Activated CD4-positive, alpha-beta memory T cell treated with anti-CD3 and anti-CD28 coated beads, Interleukin-2, amount 10 ng/mL, durations not matched to agents 7 days and 5 days (primary cell): ENCODE results near the gene TMEM81. TPM values are rescaled to one million over a fixed set of nuclear protein-coding genes. Genes with fewer than 3 reads are reported as not detected.
A peak's percentile ranks its signal among the peaks of the same experiment; 100 is the strongest.

Source experiments
- CTCF ChIA-PET: fragments of 350-600 bp; sonication (Branson Sonifier 250); formaldehyde crosslinking; loops from one replicate; lab custom pipeline; 2021; ENCODE audit warnings: antibody characterized with exemption, inconsistent platforms; lab: Charles Lee
- POLR2A ChIA-PET: fragments of 350-600 bp; sonication (Branson Sonifier 250); formaldehyde crosslinking; loops from one replicate; lab custom pipeline; 2021; ENCODE audit warnings: antibody characterized with exemption; lab: Charles Lee
- DNase-seq: peaks from one replicate; pipeline ENCODE4 v3.0.0-alpha.2; 2020
- H3K27ac Mint-ChIP-seq: one replicate; pipeline ENCODE4 v1.8.0; 2021; ENCODE audit warnings: mild to moderate bottlenecking, mixed read lengths
- H3K27me3 Mint-ChIP-seq: one replicate; pipeline ENCODE4 v1.8.0; 2021; ENCODE audit warnings: mixed read lengths
- H3K36me3 Mint-ChIP-seq: one replicate; pipeline ENCODE4 v1.8.0; 2021; ENCODE audit warnings: low read depth, mixed read lengths
- H3K4me1 Mint-ChIP-seq: one replicate; pipeline ENCODE4 v1.8.0; 2021; ENCODE audit warnings: mixed read lengths
- H3K4me3 Mint-ChIP-seq: one replicate; pipeline ENCODE4 v1.8.0; 2021; ENCODE audit warnings: mild to moderate bottlenecking, mixed read lengths
- H3K9me3 Mint-ChIP-seq: one replicate; pipeline ENCODE4 v1.8.0; 2021; ENCODE audit warnings: mixed read lengths
- total RNA-seq, 2 experiments: library from RNA; stranded (reverse); gene quantifications; one replicate each; pipeline ENCODE4 v1.2.3, GENCODE V29; 2021

TMEM81 gene
- total RNA-seq, 2 experiments from 2014 or later = 2.6 to 2.7 TPM

DNA sequence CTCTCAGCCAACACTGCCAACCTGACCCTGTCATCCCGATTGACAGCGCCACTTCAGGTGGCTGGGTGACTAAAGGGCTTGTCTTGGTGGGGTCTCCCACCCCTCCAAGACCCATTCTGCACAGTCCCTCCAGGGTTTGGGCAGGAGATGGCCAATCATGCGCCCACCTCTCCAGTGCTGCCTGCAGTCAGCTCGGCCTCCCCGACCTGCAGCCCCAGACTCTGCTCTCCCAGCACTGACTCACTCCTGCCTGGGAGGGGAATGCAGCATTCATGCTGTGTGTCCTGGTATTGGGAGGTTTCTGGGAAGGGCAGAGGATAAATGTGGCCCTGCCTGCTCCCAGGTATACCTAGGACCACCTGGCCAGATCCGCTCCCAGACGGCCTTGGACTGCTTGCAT lies 9.7 kb downstream of the TMEM81 start:
- Mint-ChIP-seq H3K4me3 (no peak overlapping the region), H3K27me3 (no peaks in the 10 kb centered on the region), H3K36me3 (no peaks in the 10 kb centered on the region), H3K9me3 (no peaks in the 10 kb centered on the region), H3K27ac (no peak overlapping the region), H3K4me1 (no peaks in the 10 kb centered on the region)
- ChIA-PET POLR2A (interaction anchor here (1.8 kb wide), 1 partner anchor 13 kb away, joined by 5 read pairs; no protein-coding TSS in a partner anchor), CTCF (interaction anchor here (6.6 kb wide), 1 partner anchor 12 kb away, joined by 27 read pairs; no protein-coding TSS in a partner anchor)
- peak; percentile 8 for DNase-seq

DNA sequence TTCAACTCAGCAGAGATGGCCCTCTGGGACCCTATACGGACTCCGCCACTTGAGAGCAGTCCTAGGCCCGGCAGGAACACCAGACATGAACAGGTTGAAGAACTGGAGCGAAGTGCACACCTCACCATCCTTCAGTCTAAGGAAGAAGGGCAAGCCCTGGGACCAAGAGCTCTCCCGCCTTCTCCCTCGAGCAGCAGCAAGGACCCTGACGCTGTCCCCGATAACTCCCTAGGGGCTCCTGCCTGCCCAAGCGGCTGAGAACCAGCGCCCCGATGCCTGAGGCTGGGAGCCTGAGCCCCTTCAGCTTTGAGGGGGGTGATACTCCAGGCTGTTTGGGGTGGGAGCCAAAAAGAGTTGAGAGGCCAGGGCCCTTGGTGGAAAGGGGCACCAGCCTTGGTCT lies 10.2 kb downstream of the TMEM81 start:
- no peaks in the 10 kb centered on the region for H3K27me3 Mint-ChIP-seq
- H3K27ac Mint-ChIP-seq = no peak overlapping the region
- peak; percentile 11 for DNase-seq
- CTCF ChIA-PET = interaction anchor here (3.2 to 6.6 kb wide), 2 partner anchors 12 to 13 kb away, joined by 16 to 27 read pairs; no protein-coding TSS in a partner anchor
- POLR2A ChIA-PET = no interaction called here
- H3K4me3 Mint-ChIP-seq = no peak overlapping the region
- no peaks in the 10 kb centered on the region for H3K4me1 Mint-ChIP-seq
- no peaks in the 10 kb centered on the region for H3K9me3 Mint-ChIP-seq
- no peaks in the 10 kb centered on the region for H3K36me3 Mint-ChIP-seq

DNA sequence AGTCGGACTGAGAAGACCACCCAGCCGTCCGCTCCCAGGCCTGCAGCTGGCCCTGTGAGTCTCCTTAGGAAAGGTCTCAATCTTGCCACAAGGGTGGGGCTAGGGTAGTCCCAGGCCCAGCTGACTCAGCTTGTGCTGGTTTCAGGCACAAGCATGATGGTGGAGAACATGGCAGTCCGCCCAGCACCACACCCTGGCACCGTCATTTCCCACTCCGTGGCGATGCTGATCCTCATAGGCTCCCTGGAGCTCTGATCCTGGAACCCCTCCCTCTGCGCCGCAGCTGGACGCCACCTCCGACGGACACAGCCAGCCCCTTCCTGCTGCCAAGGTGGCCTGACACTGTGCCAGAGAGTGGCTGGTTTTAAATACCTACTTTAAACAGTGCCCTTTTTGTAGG lies 10.7 kb downstream of the TMEM81 start:
- Mint-ChIP-seq H3K27me3 (no peaks in the 10 kb centered on the region), H3K9me3 (no peaks in the 10 kb centered on the region), H3K4me3 (no peak overlapping the region), H3K4me1 (no peaks in the 10 kb centered on the region), H3K36me3 (no peaks in the 10 kb centered on the region), H3K27ac (no peak overlapping the region)
- DNase-seq = no peak
- ChIA-PET CTCF (interaction anchor here (3.2 kb wide), 1 partner anchor 12 kb away, joined by 16 read pairs; no protein-coding TSS in a partner anchor), POLR2A (no interaction called here)

DNA sequence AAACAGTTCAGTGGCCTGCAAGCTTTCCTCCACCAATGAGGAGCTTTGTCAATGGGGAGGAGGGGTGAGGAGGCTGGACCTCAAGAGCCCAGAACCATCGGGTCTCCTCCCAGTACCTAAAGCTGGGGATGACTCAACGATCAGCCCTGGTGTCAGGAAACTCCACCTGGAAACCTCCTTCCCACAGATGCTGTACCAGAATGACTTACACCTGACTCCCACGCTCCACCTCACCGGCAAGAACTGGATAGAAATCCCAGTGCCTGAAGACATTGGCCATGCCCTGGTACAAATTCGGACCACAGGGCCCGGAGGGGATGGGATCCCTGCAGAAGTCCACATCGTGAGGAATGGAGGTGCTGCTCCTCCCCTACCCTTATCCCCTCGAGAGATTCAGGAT lies 11.4 kb downstream of the TMEM81 start:
- no peak for DNase-seq
- Mint-ChIP-seq H3K27ac (no peak overlapping the region), H3K4me1 (no peaks in the 10 kb centered on the region), H3K9me3 (no peaks in the 10 kb centered on the region), H3K27me3 (no peaks in the 10 kb centered on the region), H3K4me3 (no peak overlapping the region), H3K36me3 (no peaks in the 10 kb centered on the region)
- CTCF ChIA-PET = interaction anchor here (1.3 to 3.2 kb wide), 2 partner anchors 9 to 11 kb away, joined by 3 to 16 read pairs; no protein-coding TSS in a partner anchor
- POLR2A ChIA-PET = no interaction called here

DNA sequence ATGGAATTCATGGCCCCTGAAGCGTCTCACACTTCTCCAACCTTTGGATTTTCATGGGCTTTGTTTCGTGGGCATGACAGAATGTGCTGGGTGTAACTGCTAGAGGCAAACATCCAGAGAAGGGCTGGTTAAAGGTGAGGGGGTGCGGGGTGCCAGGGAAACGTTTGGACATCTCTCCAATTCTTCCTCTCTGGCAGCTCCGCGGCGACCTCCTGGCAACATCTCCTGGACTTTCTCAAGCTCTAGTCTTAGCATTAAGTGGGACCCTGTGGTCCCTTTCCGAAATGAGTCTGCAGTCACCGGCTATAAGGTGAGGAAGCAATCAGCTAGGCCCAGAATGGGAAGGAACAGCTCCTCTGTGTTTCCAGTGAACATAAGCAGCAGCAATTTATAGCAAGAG lies 12.0 kb downstream of the TMEM81 start:
- H3K4me3 Mint-ChIP-seq = no peak overlapping the region
- H3K27me3 Mint-ChIP-seq = no peaks in the 10 kb centered on the region
- POLR2A ChIA-PET = no interaction called here
- no peaks in the 10 kb centered on the region for H3K36me3 Mint-ChIP-seq
- CTCF ChIA-PET = interaction anchor here (1.3 to 3.2 kb wide), 2 partner anchors 9 to 11 kb away, joined by 3 to 16 read pairs; no protein-coding TSS in a partner anchor
- DNase-seq = no peak
- no peak overlapping the region for H3K27ac Mint-ChIP-seq
- H3K9me3 Mint-ChIP-seq = no peaks in the 10 kb centered on the region
- H3K4me1 Mint-ChIP-seq = no peaks in the 10 kb centered on the region

DNA sequence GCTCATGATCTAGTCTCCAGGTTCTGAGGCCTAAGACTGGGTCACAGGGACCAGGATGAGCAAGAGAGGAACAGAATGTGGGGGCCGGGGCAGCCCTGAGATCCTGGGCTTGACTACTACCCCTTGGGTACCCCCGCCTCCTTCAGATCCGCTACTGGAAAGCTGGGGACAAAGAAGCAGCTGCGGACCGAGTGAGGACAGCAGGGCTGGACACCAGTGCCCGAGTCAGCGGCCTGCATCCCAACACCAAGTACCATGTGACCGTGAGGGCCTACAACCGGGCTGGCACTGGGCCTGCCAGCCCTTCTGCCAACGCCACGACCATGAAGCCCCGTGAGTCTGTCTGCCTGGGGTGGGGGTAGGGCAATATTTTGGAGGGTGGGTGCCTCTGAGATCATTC lies 12.5 kb downstream of the TMEM81 start:
- no peak overlapping the region for H3K4me3 Mint-ChIP-seq
- H3K27me3 Mint-ChIP-seq = no peaks in the 10 kb centered on the region
- POLR2A ChIA-PET = no interaction called here
- no peaks in the 10 kb centered on the region for H3K9me3 Mint-ChIP-seq
- H3K4me1 Mint-ChIP-seq = no peaks in the 10 kb centered on the region
- DNase-seq = no peak
- H3K36me3 Mint-ChIP-seq = no peaks in the 10 kb centered on the region
- CTCF ChIA-PET = interaction anchor here (1.3 to 3.2 kb wide), 2 partner anchors 8 to 10 kb away, joined by 3 to 16 read pairs; no protein-coding TSS in a partner anchor
- H3K27ac Mint-ChIP-seq = no peak overlapping the region

DNA sequence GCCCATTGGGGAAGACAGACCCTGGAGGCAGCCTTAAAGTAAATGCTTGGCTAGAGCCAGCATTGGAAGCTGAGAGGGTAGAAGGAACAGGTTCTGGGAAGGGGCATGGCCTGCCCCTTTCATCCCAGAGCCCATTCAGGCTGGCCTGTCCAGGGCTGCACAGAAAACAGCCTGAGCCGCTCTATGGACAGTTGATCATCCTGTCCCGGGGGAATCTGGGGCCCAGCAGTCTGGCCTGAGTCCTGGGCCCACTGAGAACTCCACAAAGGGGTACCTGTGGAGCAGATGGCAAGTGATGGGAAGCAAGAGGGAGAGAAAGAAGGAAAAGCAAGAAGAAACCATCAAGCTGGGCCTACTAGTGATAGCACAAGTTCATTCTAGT lies 13.2 kb downstream of the TMEM81 start:
- Mint-ChIP-seq H3K9me3 (no peaks in the 10 kb centered on the region), H3K27ac (no peak overlapping the region)
- CTCF ChIA-PET = interaction anchor here (0.6 to 3.2 kb wide), 3 partner anchors 10 to 567 kb away, joined by 4 to 16 read pairs (median 4); partner anchors contain the start of gene RBBP5

DNA sequence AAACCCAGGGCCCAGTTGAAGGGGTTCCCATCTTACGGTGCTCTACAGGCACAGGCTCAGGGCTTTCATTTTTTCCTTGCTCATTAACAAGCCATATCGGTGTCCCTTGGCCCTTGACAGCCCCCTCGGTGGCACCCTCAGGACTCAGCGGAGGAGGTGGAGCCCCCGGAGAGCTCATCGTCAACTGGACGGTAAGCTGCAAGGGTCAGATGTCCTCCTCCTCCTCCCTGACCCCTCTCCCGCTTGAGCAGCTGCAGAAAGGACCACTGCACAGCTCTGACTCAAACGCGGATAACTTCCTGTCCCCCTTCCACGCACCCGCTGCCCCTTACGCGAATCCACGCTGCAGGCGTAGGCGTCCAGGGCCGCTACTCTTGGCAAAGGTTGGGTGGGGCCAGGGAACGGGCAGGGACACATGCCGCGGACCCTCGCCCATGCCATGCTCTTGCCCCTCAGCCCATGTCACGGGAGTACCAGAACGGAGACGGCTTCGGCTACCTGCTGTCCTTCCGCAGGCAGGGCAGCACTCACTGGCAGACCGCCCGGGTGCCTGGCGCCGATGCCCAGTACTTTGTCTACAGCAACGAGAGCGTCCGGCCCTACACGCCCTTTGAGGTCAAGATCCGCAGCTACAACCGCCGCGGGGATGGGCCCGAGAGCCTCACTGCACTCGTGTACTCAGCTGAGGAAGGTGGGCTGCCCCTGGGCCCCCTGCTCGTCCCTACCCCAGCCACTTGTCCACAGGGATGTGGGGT lies 14.7 kb downstream of the TMEM81 start:
- no peak for DNase-seq
- Mint-ChIP-seq H3K4me3 (no peak overlapping the region), H3K27me3 (no peaks in the 10 kb centered on the region), H3K27ac (no peak overlapping the region), H3K9me3 (no peaks in the 10 kb centered on the region), H3K36me3 (no peaks in the 10 kb centered on the region), H3K4me1 (no peaks in the 10 kb centered on the region)
- CTCF ChIA-PET = no interaction called here
- POLR2A ChIA-PET = no interaction called here

More for the DNA sequence above, 13.2 kb downstream of the TMEM81 start:
- no peaks in the 10 kb centered on the region for H3K36me3 Mint-ChIP-seq
- H3K4me3 Mint-ChIP-seq = no peak overlapping the region
- no peaks in the 10 kb centered on the region for H3K4me1 Mint-ChIP-seq
- POLR2A ChIA-PET = no interaction called here
- no peak for DNase-seq
- H3K27me3 Mint-ChIP-seq = no peaks in the 10 kb centered on the region

DNA sequence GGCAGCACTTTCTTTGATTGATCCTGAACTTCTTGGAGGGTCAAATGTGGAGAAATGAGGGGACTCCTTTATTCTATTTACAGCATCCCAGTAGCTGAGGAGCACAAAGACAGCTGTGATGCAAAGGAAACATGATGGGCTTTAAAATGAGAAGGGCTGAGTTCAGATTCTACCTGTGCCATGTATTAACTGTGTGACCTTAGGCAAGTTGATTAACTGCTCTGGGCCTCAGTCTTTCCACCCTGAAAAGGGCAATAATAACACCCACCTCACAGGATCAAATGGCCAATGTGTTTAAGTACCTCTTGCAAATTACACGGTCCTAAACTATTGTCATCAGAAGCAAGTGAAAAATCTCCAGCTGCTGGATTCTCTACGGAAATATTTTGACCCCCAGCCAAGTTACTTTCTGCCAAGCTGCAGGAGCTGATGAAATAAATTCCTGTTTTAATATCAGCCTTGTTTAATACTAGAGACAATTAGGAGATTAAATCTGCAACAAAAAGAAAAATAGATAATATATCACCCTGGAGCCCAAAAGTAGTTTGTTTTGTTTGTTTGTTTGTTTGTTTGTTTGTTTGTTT lies 15.7 kb downstream of the TMEM81 start:
- H3K4me3 Mint-ChIP-seq = no peak overlapping the region
- ChIA-PET CTCF (no interaction called here), POLR2A (no interaction called here)
- DNase-seq = no peak
- no peaks in the 10 kb centered on the region for H3K9me3 Mint-ChIP-seq
- H3K27me3 Mint-ChIP-seq = no peaks in the 10 kb centered on the region
- no peaks in the 10 kb centered on the region for H3K4me1 Mint-ChIP-seq
- H3K36me3 Mint-ChIP-seq = no peaks in the 10 kb centered on the region
- H3K27ac Mint-ChIP-seq = no peak overlapping the region

DNA sequence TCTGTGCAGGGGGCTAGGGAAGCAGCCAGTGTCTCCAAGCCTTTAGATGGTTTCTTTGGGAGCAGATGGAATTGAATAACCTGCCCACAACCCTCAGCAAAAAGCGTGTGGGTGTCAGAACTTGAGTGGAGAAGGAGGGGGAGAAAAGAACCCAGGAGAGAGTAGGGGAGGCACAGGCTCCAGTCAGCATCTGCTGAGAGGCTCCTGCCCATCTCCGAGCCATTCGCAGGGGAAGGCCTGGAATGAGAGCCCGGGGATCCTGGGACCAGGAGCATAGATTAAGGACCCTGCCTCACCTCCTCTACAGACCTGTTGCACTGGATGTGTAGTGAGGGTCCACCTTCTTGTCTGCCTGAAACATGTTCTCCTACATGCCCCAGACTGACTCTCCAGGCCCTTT lies 16.3 kb downstream of the TMEM81 start:
- no peak for DNase-seq
- Mint-ChIP-seq H3K4me3 (no peak overlapping the region), H3K36me3 (no peaks in the 10 kb centered on the region), H3K27me3 (no peaks in the 10 kb centered on the region), H3K9me3 (no peaks in the 10 kb centered on the region), H3K27ac (no peak overlapping the region), H3K4me1 (no peaks in the 10 kb centered on the region)
- ChIA-PET POLR2A (no interaction called here), CTCF (no interaction called here)

DNA sequence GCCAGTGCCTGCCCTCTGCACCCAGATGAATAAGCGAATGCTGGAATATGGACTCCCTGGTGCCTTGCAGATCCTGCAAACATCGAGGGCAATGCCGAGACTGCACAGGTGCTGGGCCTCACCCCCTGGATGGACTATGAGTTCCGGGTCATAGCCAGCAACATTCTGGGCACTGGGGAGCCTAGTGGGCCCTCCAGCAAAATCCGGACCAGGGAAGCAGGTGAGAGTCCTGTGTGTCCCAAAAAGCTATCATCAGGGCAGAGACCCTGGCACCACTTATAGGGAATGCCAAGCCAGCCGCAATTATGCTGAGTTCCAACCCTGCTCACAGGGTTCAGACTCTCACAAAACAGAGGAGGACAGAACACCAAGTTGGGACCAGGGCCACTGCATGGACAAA lies 17.2 kb downstream of the TMEM81 start:
- H3K4me3 Mint-ChIP-seq = no peak overlapping the region
- no peak overlapping the region for H3K27ac Mint-ChIP-seq
- no peak for DNase-seq
- H3K36me3 Mint-ChIP-seq = no peaks in the 10 kb centered on the region
- H3K9me3 Mint-ChIP-seq = no peaks in the 10 kb centered on the region
- no peaks in the 10 kb centered on the region for H3K27me3 Mint-ChIP-seq
- ChIA-PET POLR2A (no interaction called here), CTCF (interaction anchor here (0.8 kb wide), 1 partner anchor 15 kb away, joined by 3 read pairs; no protein-coding TSS in a partner anchor)
- no peaks in the 10 kb centered on the region for H3K4me1 Mint-ChIP-seq

DNA sequence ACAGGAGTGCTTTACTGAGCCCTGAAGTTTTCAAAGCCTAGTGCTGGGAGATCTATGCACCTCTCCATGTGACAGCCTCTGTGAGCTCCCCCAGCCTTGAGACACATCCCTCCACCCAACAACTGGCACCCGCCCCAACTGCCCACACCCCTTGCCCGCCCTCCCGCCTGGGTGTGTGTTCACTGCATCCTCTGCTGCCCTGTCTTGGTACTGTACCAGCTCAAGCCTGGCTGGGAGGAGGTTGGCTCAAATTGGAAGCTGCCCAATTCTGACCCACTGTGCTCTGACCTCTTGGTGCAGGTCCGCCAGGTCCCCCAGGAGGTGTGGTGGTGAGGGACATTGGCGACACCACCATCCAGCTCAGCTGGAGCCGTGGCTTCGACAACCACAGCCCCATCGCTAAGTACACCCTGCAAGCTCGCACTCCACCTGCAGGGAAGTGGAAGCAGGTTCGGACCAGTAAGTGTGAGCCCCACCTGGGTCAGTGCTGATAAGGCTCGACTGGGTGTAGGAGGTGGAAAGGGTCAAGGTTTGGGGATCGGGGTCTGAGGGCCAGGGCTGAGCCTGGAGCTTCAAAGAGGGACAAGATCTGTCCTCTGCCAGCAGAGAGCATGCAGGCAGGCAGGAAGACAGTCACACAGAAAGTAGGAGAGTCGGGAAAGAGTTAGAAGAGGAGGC lies 18.0 kb downstream of the TMEM81 start:
- H3K27me3 Mint-ChIP-seq = no peaks in the 10 kb centered on the region
- CTCF ChIA-PET = interaction anchor here (0.6 to 1.0 kb wide), 4 partner anchors 14 to 260 kb away, joined by 3 read pairs; no protein-coding TSS in a partner anchor
- POLR2A ChIA-PET = interaction anchor here (0.8 kb wide), 1 partner anchor 10 kb away, joined by 4 read pairs; no protein-coding TSS in a partner anchor
- H3K4me3 Mint-ChIP-seq = no peak overlapping the region
- no peaks in the 10 kb centered on the region for H3K36me3 Mint-ChIP-seq
- no peaks in the 10 kb centered on the region for H3K4me1 Mint-ChIP-seq
- H3K9me3 Mint-ChIP-seq = no peaks in the 10 kb centered on the region
- H3K27ac Mint-ChIP-seq = no peak overlapping the region
- no peak for DNase-seq

DNA sequence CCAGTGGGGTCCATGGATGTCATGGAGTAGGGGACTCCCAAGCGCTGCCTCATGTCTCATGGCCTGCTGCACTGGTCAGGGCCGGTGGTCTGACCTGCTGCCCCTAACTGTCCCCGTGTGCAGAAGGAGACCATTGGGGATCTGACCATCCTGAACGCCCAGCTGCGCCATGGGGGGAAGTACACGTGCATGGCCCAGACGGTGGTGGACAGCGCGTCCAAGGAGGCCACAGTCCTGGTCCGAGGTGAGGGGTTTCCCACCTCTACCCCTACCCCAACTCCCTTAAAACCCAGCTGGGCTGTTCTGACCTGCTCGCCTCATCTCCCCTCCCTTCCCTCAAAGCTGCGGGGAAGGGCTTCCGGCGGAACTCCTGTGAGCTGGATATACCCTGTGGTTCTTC lies 18.6 kb downstream of the TMEM81 start:
- ChIA-PET CTCF (interaction anchor here (0.6 to 1.0 kb wide), 3 partner anchors 91 to 260 kb away, joined by 3 read pairs; no protein-coding TSS in a partner anchor), POLR2A (interaction anchor here (0.8 kb wide), 1 partner anchor 10 kb away, joined by 4 read pairs; no protein-coding TSS in a partner anchor)
- Mint-ChIP-seq H3K4me3 (no peak overlapping the region), H3K27me3 (no peaks in the 10 kb centered on the region), H3K36me3 (no peaks in the 10 kb centered on the region), H3K27ac (no peak overlapping the region), H3K4me1 (no peaks in the 10 kb centered on the region), H3K9me3 (no peaks in the 10 kb centered on the region)
- DNase-seq = no peak
